HG03565 (cell line): Measurements from ENCODE around the gene CLEC7A.

Experiments
- ATAC-seq: cut with Tn5 transposase; IDR thresholded peaks from one replicate; pipeline ENCODE4 v1.9.1; 2021; ENCODE audit warnings: mild to moderate bottlenecking, moderate library complexity; ENCODE audit not compliant: unreplicated experiment

CLEC7A gene

DNA sequence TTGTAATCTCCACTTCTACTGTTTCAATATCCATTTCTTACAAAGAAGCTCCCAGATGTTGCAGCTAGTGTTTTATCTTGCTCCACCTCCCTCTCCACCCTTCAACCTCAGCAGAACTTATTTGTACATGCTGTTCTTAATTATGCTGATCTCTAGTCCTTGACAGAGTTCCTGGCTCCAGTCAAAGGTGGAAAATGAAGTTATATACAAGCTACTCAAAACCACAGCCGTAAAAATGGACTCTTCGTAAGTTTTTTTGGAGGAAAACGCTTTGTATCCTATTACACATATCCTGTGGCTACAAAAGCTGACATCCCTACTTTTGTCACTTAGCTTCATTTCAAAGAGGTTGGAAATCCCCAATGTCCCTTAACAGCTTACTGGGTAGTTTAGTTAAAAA, 32.5 kb downstream of the CLEC7A start:
- no peak for ATAC-seq

DNA sequence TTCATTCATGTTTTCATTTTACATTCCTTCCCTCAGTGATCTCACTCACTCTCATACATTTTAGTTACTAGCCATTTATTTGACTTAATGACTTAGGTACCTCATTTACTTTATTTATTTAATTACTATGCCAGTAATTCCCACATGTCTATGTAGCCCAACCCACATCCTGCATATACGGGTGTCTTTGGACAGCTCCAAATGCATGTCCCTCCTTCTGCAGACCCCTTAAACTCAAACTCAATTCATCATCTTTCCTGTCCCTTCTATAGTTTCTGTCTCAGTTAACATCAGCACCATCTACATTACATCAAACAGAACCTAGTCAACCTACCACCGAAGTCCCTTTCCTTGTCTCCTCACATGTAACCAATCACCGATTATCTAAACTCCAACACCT, 34.0 kb downstream of the CLEC7A start:
- ATAC-seq: no peak

DNA sequence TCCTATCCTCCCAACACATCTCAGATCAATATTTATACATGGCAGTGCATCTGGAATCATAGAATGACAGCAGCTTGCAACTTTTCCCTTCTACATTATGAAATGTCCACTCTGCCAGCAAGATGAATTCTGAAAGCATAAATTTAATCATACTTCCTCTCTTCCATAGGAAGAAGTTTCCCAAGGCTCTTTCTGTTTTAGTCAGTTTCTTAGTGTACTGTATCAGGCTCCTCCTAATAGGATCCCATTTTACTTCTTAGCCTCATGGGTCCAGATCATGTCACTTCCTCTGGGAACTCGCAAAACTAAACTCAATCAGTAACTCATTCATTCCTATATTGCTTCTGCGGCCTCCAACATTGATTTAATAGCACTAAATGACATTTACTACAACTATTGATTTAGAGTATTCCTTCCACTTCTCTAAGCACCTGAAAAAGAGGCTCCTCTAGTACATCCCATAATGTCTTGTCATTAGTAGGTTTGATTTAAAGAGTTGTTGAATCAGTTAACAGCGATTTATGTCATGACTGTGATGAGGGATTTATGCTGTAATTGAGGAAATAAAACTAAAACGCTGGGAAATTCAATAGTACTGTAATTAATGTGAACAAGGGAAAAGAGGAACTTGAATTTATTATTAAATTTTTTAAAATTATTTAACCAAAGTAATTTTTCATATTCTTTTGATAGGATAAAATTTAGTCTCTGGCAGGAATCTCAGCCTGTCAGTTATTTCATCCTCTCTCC, 35.2 kb downstream of the CLEC7A start:
- ATAC-seq: no peak

DNA sequence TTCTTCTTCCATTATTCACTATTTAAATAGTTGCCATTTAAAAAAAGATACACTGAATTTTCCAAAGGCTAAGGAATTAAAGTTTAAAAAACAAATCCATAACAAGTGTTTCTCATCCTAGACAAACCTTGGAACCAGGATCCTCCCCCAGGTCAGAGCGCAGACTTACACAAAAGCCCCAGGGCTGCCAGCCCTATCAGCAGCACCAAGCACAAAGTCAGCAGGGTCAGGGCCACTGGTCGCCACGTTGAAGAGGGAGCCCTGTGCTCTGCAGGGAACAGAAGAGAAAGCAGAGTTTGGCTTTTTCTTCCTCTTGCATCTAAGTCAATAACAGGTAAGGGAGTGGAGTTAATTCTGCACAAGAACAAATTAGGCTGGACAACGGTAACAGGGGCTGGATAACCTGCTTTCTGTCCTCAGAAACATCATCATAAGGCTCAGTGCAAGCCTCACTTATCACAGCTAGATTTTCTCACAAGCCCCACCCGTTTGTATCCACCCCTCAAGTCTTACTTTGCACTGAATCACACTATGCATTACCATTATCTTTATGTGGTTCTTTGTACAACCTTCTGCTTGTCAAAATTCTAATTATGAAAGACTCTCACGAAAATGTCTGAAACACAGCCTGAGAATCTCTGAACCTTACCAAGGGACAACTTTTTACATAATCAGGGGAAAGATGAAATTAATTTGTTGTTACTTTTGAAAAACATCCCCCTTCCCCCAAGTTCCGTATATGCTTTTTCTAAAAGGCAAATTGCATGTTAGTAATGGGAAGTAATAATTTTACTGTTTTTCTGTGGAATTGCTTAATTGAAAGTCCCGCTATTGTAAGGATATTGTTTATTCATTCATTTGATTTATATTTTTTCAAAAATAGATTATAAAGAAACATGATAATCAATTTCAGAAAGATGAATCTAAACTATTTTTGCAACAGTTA, 40.8 kb downstream of the CLEC7A start:
- no peak for ATAC-seq

DNA sequence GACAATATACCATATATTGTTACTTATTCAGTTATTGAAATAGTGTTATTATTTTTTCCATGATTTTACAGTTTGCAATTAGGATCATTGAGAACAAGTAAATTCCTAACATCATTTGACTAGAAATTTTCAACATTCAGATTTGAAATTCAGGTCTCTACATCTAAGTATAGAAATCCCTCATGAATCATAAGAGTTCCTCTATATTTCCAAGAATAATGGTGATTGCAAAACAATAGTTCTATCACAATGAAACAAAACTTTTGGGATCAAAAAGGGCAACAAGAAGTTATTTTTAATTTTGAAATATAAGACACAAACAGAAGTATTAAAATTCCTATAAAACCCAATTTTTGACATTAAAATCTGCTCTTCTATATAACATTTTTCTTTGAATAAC, 42.0 kb downstream of the CLEC7A start:
- no peak for ATAC-seq

DNA sequence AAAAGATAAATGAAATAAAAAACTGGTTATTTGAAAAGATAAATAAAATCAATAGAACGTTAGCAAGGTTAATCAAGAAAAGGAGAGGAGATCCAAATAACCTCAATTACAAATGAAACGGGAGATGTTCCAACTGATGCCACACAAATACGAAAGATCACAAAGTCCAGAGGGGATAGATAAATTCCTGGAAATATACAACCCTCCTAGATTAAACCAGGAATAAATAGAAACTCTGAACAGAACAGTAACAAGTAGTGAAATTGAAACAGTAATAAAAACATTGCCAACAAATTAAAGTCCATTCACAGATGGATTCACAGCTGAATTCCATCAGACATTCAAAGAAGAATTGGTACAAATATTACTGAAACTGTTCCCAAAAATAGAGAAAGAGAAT, 43.6 kb downstream of the CLEC7A start:
- no peak for ATAC-seq

DNA sequence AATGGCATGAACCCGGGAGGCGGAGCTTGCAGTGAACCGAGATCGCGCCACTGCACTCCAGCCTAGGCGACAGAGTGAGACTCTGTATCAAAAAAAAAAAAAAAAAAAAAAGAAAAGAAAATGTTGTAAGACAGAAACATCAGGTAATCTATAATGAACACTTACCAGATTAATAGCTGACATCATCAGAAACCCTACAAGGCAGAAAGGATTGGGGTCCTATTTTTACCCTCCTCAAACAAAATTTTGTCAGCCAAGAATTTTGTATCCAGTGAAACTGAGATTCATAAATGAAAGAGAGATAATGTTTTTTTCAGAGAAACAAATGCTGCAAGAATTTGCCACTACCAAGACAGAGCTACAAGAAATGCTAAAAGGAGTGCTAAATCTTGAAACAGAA, 45.3 kb downstream of the CLEC7A start:
- ATAC-seq: no peak

DNA sequence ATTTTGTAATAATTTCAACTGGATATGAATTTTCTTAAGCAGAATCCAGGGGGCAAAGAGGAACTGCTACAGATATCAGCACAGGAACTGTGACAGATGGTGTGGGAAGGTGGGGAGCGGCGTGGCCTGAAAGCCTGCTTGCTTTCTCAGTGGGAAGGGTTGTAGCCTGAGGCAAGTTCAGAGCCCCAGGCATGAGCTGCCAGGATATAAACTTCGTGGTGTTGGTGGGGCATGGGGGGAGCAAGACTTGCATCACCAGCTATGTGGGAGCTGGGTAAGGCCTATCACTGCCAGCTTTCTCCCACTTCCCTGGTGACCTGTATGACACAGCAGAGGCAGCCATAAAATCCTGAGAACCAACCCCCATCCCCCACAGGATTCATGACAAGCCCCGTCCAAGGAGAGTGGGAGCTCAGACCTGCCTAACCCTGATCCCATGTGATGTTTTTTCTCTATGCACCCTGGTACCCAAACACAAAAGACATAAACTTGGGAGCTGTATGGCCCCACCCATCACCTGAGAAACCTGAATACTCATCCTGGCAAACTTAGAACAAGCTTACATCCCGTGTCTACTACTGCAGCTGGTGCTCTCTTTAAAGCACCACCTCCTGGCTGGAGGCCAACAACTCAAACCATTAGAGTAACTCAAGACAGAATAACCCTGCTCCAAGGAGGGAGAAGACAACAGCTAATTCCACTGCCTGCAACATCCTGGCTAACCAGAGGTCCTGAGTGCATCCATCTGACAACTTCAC, 47.7 kb downstream of the CLEC7A start:
- no peak for ATAC-seq

DNA sequence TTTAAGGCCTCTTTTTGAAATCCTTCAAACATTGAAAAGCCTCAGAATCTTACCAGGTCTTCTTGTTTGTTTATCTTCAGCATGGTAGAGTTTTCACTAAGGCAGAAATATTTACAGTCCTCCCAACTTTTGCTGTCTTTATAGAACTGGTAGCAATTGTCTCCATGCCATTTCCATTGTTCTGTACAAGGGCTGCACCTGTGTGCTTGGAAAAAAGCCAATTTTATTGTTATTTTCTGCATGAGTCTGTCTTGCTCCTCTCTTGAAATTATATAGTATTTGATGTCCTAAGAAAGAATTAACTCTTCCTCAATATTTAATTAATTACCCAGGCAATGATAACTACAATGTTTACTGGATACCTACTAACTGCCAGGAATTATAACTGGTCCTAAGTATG, 54.5 kb downstream of the CLEC7A start:
- no peak for ATAC-seq

DNA sequence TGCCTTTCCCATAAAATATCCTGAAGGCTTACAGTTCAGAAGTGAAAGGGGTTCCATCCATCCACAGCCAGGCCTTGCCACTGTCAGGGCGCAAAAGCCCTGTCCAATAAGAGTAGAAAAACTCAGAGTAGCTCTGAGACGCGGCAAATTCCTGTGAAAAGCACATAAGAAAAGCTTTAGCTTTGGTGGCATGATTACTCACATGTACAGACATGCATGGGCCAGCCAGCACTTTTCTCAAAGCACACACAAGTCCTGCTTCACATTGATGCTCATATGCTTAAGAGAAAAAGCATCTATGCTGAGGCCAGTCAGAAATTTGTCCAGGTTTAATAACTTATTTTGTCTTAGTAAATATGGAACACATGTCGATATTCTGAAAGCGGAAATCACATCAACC, 56.7 kb downstream of the CLEC7A start:
- ATAC-seq: no peak

DNA sequence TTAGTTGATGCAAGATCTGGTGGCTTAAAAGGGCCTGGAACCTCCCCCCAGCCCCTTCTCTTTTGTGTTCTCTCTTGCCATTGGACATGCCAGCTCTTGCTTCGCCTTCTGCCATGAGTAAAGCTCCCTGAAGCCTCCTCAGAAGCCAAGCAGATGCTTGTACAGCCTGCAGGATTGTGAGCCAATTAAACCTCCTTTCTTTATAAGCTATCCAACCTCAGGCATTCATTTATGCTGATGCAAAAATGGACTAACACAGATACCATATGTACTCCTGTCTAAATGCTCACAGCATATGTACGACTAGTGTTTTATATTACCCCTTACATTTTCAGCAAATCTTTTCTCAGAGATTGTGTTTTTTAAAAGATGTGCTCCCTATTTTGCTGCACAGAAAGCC, 57.9 kb downstream of the CLEC7A start:
- no peak for ATAC-seq

DNA sequence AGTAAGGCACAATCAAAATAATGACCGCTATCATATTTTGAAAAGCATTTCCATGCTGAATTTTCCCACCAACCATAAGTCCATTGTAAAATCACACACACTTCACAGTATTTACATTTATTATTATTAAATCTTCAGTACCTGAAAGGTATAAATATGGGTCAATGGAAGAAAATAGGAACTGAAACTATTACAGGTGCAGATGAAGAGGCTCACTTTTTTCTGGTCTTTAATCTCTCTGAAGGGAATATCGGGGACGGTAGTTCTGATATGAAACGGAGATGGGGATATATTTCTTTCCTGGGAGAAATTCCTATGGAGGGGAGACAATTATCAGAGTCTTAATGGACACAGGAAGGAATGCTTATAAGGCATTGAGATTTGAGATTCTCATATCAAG, 59.6 kb downstream of the CLEC7A start:
- ATAC-seq: no peak

DNA sequence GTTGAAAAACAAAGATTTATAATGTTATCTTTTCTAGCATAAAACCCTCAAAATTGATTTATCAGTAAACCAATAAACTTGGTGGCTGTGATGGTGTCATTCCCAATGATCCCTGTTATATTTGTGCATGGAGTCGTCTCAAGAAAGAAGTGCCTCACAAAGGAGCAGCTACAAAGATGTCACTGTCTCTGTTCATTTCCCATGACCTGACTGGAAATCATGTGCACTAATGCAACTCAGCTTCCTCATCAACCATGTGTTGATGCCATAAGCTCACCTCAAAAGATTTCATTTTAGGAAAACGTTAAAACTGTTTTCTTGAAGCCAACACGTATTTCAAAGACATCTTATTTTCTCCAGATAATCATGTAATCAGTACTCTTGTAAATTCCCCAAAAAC, 60.0 kb downstream of the CLEC7A start:
- ATAC-seq: no peak

DNA sequence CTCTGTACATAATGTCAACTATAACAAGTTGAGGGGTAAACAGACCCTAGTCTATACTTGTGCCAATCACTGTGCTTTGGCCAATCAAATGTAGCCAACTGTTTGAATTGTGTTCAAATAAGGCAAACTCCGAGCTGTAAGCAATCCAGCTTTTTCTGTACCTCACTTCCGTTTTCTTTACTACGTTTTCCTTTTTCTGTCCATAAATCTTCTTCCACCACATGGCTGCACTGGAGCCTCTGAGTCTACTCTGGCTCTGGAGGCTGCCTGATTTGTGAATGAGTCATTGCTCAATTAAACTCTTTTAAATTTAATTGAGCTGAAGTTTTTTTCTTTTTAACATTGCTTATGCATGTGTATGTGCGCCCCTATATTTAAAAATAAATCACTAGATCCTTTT, 60.9 kb downstream of the CLEC7A start:
- ATAC-seq: no peak

DNA sequence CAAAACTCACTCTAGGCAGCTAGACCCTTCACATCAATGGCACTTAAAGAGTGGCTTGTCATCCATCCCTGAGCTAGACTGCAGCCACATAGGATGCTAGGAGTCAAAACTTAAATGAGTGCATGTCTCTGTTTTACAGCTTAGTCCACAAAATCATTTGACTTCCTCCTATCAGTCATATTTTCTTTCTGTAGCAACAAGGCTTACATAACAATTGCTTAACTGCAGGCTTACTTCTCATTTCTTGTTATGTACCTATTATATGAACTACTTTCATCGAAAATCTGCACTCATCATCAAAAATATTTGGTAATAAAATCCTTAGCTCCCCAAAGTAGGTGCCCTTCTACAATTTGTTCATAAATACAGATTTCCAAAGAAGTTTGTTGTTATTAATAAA, 61.4 kb downstream of the CLEC7A start:
- no peak for ATAC-seq

DNA sequence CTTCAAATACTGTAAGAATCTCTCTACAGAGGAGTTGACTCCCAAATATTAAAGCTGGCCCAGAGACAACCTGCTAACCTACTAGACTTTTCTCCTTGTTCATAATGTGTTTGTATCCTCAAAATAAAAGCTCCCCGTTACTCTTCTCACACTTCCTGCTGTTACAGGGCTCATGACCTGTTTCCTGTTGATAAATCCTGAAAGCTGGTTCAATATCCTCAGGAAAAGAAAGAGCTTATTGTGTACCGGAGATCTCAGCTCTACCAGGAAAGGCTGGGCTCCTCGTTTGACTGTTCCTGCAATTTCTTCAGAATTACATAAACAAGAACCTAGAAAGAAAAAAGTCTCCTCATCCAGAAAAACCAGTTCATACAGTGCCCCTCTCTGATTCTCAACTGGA, 62.1 kb downstream of the CLEC7A start:
- no peak for ATAC-seq

DNA sequence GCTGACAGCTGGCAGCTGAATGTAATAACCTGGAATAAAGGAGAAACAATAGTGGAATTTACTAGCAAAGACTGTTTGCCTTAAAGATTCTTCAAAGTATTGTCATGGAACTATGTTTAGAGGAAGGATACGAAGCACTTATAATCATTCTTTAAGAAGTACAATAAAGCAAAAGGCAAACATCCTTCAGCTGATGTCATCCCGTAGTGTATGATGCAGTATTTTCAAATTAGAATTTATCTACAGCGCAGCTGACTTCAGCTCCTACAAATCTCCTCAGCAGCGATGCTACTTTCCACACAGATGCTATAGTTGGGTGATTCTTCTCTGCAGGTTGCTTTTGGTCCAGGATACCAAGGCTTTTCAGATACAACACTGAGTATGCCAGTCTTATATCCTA, 62.7 kb downstream of the CLEC7A start:
- no peak for ATAC-seq
